Metanephros (tissue), 2 donors: ENCODE results near the gene ACAD10. TPM values are rescaled to one million over a fixed set of nuclear protein-coding genes. Genes with fewer than 3 reads are reported as not detected.

Experiments
- small RNA-seq: library from RNA; depleted of rRNA; stranded (forward); fragments of <200 nt; gene quantifications from one replicate; pipeline ENCODE3, GENCODE V24; 2014; ENCODE audit warnings: low replicate concordance
- total RNA-seq: library from RNA; depleted of rRNA; stranded (reverse); fragments of >200 nt; gene quantifications from one replicate; pipeline ENCODE4 v1.2.3, GENCODE V29; 2014

Gene ACAD10
- 42.6 TPM for total RNA-seq

DNA sequence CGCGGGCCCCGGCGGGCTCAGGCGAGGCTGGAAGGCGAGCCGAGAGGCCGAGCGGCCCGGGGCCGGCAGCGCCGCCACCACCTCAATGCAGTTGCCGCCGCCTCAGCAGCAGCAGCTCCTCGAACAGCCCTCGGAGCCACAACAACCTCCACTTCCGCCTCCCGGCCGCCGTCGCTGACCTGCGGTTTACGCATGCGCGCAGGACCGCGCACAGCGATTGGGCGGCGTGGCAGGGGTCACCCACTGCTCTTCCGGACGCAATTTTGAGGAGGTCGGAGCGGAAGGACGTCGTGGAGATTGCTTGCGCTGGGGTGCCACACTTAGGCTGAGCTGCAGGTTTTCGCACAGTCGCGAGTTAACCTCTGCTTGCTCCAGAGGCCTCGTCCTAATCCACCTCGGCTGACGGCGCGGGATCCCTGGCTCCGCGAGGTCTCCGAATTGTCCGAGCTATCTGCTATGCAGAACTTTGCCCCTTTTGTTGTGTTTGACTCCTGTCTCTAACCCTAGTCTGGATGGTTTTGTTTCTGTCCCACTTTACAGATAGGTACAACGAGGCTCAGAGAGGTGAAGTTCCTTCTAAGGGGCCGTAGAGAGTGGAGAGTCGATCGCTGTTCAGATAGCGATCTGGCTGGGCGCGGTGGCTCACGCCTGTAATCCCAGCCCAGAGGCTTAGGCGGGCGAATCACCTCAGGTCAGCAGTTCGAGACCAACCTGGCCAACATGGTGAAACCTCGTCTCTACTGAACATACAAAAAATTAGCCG, at the start of gene ACAD10, which contains the start of gene BRAP:
ACAD10 (plus strand) TSS at position 243 of the 763 bp plus-strand sequence. CDS start 6,657 bp downstream, outside the sequence.
BRAP (minus strand) TSS at position 146 of the 763 bp plus-strand sequence. CDS start 164 bp downstream, outside the sequence.

DNA sequence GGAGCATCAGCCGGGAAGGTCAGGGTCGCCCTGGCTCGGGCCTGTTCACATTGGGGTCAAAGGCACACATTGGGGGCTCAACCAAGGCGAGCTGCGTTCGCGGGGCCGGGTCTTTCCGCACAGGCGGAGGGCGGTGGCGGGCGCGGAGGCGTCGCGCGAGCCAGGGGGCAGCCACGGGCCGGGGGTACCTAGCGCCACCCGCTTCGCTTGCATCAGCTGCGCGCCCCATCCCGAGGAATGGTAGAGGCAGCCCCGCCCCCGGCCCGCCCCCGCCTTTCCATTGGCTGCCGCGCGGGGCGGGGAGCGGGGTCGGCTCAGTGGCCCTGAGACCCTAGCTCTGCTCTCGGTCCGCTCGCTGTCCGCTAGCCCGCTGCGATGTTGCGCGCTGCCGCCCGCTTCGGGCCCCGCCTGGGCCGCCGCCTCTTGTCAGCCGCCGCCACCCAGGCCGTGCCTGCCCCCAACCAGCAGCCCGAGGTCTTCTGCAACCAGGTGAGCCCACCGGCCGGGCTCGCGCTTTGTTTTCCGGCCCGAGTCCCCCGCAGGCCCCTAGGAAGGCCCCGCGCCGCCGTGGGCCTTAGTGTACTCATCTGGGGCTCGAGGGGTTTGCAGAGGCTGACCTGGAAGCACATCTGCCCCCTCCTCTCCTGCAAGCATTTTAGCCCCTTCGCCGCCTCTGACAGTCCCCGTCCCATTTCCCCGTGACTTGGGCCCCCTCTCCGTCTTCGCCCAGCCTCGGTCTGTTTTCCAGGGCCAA, 80.9 kb downstream of the ACAD10 start, which contains the start of gene ALDH2:
ALDH2 (plus strand) TSS at position 326 of the 754 bp plus-strand sequence; CDS start at position 376, 50 bp downstream.

Small RNA genes lying within 50 kb of the gene (small RNA-seq; reads per million reads assigned to genes)
- gene MIR6761: 0.09 reads per million

Other genes with a start within 250 kb of the ACAD10 start
- gene ATXN2, start 86.7 kb upstream of the ACAD10 start, total RNA-seq: 55.2 TPM
- gene BRAP, start 97 bp upstream of the ACAD10 start, total RNA-seq: 13.8 TPM
- gene ALDH2, start 80.9 kb downstream of the ACAD10 start, total RNA-seq: 56.5 TPM
- gene MAPKAPK5, start 156.2 kb downstream of the ACAD10 start, total RNA-seq: 43.6 TPM